Hepatocyte (in vitro differentiated cells): Measurements from ENCODE around the gene NACA2.

ENCODE experiments used
- CTCF ChIP-seq: fragments of 200-600 bp; sonication (generic); IDR thresholded peaks from 2 replicates; pipeline ENCODE4 v1.5.1; 2016; ENCODE audit warnings: antibody characterized with exemption, mild to moderate bottlenecking; ENCODE audit not compliant: poor library complexity
- EZH2phosphoT487 ChIP-seq: fragments of 200-600 bp; sonication (generic); IDR thresholded peaks from one replicate; pipeline ENCODE4 v1.6.1; 2018; ENCODE audit warnings: antibody characterized with exemption, mild to moderate bottlenecking, low read depth, moderate library complexity; ENCODE audit not compliant: unreplicated experiment, severe bottlenecking

GRCh38 chr17:61600621-61601020, 9.6 kb upstream of the NACA2 start:
- TF ChIP-seq CTCF (no peak), EZH2phosphoT487 (no peak)
